SU-DHL-6 (cell line): ENCODE measurements around the gene CCDC136.

Source experiments
- H2AFZ ChIP-seq: fragments of 200-600 bp; sonication (generic); 2 replicates; pipeline ENCODE4 v1.6.1; 2014; ENCODE audit warnings: low read depth, mild to moderate bottlenecking, moderate library complexity, mixed read lengths, antibody characterized with exemption, low read length; ENCODE audit not compliant: severe bottlenecking
- H3F3A ChIP-seq: fragments of 200-600 bp; shearing (Covaris generic); 2 replicates; pipeline ENCODE4 v1.6.0; 2016; ENCODE audit warnings: antibody characterized with exemption, mild to moderate bottlenecking; ENCODE audit not compliant: insufficient read depth
- H3K27ac ChIP-seq: fragments of 200-600 bp; sonication (generic); 2 replicates; pipeline ENCODE4 v1.5.1; 2016; ENCODE audit warnings: low read depth, mild to moderate bottlenecking, low read length, moderate library complexity, mixed read lengths
- H3K27me3 ChIP-seq: fragments of 200-600 bp; sonication (generic), shearing (Covaris generic); 2 replicates; pipeline ENCODE4 v1.6.0; 2014; ENCODE audit warnings: mild to moderate bottlenecking, low read length
- H3K36me3 ChIP-seq: fragments of 200-600 bp; sonication (generic); 2 replicates; pipeline ENCODE4 v1.6.1; 2014; ENCODE audit warnings: mild to moderate bottlenecking, low read length, mixed read lengths
- H3K4me2 ChIP-seq: fragments of 300-600, 200-600 bp; shearing (Covaris generic), sonication (generic); 2 replicates; pipeline ENCODE4 v1.6.0; 2014; ENCODE audit warnings: low read length, low read depth, mild to moderate bottlenecking; ENCODE audit not compliant: poor library complexity, severe bottlenecking
- H3K4me3 ChIP-seq: fragments of 200-600 bp; sonication (generic); 2 replicates; pipeline ENCODE4 v1.5.1; 2014; ENCODE audit warnings: antibody characterized with exemption, low read length, mild to moderate bottlenecking, mixed read lengths; ENCODE audit not compliant: insufficient read depth, poor library complexity, severe bottlenecking
- H3K79me2 ChIP-seq: fragments of 200-600 bp; sonication (generic); 2 replicates; pipeline ENCODE4 v1.6.1; 2014; ENCODE audit warnings: mild to moderate bottlenecking, low read length, moderate library complexity; ENCODE audit not compliant: insufficient read depth
- H3K9ac ChIP-seq: fragments of 200-600 bp; sonication (generic); 2 replicates; pipeline ENCODE4 v1.7.0; 2014; ENCODE audit warnings: mild to moderate bottlenecking, low read length
- H3K9me2 ChIP-seq: fragments of 200-600 bp; sonication (generic); replicated peaks from 2 replicates; pipeline ENCODE4 v1.6.1; 2014; ENCODE audit warnings: low read length; ENCODE audit not compliant: insufficient read depth
- H3K9me3 ChIP-seq: fragments of 200-600 bp; sonication (generic); 2 replicates; pipeline ENCODE4 v1.6.1; 2014; ENCODE audit warnings: low read length, mixed read lengths; ENCODE audit not compliant: insufficient read depth
- H4K20me1 ChIP-seq: fragments of 200-600 bp; sonication (generic); 2 replicates; pipeline ENCODE4 v1.6.1; 2014; ENCODE audit warnings: low read depth, mild to moderate bottlenecking, antibody characterized with exemption, low read length, moderate library complexity, mixed read lengths
- EZH2phosphoT487 ChIP-seq: fragments of 200-600 bp; sonication (generic), shearing (Covaris generic); conservative IDR thresholded peaks from 2 replicates; pipeline ENCODE4 v1.6.1; 2018; ENCODE audit warnings: mild to moderate bottlenecking, antibody characterized with exemption, low read length, moderate library complexity, mixed read lengths
- TF ChIP-seq, protein P1 (sequence below): fragments of 200-600 bp; sonication (generic); IDR thresholded peaks from one replicate; pipeline ENCODE4 v1.5.1; 2017; ENCODE audit warnings: antibody characterized with exemption, mild to moderate bottlenecking, low read length, moderate library complexity; ENCODE audit not compliant: insufficient read depth, poor library complexity, severe bottlenecking

Gene CCDC136

DNA sequence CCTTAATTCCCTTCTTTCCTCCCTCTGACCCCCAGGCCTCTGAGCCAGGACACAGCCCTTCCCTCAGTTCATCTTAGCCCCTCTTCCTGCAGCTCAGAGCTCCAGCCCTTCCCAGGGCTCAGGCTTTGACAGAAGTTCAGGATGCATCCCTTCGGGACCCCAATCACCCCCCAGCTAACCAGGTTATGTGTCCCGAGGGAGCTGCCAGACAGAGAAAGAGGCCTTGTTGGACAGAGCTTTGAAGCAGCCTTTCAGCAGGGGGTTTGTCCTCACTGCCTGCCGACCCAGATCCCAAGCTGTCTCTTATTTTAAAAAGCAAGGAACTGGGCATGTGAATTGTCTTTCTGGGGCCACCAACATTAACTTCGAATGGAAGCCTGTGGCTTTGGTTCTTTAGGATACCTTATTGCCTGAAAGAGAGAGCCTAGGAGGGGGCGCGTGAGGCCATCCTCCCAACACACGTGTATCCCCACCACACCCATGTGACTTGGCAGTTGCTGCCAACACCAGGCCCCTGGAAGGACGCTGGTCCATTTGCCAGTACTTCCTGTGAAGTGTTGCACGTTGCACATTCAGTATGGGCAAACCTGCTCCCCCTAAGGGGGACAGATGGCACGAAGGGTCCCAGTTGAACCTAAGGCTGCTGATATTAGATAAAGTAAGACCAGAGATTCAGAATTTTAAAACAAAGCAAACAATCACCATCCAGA lies 858 bp downstream of the CCDC136 start:
- Histone ChIP-seq H3K27me3 (no peaks in the 10 kb centered on the region), H3K9ac (no peak overlapping the region), H3K9me2 (no peaks in the 10 kb centered on the region), H3K27ac (no peak overlapping the region), H3F3A (no peaks in the 10 kb centered on the region), H3K9me3 (no peaks in the 10 kb centered on the region), H3K36me3 (no peaks in the 10 kb centered on the region), H3K4me2 (no peak overlapping the region), H3K4me3 (no peak overlapping the region), H3K79me2 (no peaks in the 10 kb centered on the region), H4K20me1 (no peaks in the 10 kb centered on the region), H2AFZ (no peak overlapping the region)
- TF ChIP-seq, protein P1, sequence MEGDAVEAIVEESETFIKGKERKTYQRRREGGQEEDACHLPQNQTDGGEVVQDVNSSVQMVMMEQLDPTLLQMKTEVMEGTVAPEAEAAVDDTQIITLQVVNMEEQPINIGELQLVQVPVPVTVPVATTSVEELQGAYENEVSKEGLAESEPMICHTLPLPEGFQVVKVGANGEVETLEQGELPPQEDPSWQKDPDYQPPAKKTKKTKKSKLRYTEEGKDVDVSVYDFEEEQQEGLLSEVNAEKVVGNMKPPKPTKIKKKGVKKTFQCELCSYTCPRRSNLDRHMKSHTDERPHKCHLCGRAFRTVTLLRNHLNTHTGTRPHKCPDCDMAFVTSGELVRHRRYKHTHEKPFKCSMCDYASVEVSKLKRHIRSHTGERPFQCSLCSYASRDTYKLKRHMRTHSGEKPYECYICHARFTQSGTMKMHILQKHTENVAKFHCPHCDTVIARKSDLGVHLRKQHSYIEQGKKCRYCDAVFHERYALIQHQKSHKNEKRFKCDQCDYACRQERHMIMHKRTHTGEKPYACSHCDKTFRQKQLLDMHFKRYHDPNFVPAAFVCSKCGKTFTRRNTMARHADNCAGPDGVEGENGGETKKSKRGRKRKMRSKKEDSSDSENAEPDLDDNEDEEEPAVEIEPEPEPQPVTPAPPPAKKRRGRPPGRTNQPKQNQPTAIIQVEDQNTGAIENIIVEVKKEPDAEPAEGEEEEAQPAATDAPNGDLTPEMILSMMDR, result no peak
- no peak for TF ChIP-seq EZH2phosphoT487

DNA sequence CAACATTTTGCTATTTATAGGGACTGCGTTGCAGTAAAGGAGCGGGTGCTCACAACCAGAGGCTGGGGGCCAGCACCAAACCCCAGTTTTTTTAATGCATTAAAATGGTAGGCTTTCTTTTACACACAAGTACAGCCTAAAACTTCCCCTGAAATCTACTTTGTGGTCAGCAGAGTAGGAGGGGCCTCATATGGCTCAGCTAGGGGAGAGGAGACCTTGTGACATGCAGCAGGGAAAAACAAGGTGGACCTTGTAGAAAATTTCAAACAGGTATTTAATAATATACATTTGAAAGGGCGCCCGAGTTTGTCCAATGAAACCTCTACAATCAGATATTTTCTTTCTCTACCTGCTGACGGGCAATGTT lies 1.4 kb downstream of the CCDC136 start:
- H3K36me3 ChIP-seq, result no peaks in the 10 kb centered on the region
- H4K20me1 ChIP-seq, result no peaks in the 10 kb centered on the region
- no peak overlapping the region for H3K9ac ChIP-seq
- H3K4me3 ChIP-seq, result no peak overlapping the region
- no peak overlapping the region for H3K27ac ChIP-seq
- no peaks in the 10 kb centered on the region for H3K79me2 ChIP-seq
- no peaks in the 10 kb centered on the region for H3K9me2 ChIP-seq
- TF ChIP-seq EZH2phosphoT487, result no peak
- TF ChIP-seq, protein P1, result no peak
- no peaks in the 10 kb centered on the region for H3K9me3 ChIP-seq
- H3F3A ChIP-seq, result no peaks in the 10 kb centered on the region
- no peak overlapping the region for H2AFZ ChIP-seq
- no peaks in the 10 kb centered on the region for H3K27me3 ChIP-seq
- H3K4me2 ChIP-seq, result no peak overlapping the region

DNA sequence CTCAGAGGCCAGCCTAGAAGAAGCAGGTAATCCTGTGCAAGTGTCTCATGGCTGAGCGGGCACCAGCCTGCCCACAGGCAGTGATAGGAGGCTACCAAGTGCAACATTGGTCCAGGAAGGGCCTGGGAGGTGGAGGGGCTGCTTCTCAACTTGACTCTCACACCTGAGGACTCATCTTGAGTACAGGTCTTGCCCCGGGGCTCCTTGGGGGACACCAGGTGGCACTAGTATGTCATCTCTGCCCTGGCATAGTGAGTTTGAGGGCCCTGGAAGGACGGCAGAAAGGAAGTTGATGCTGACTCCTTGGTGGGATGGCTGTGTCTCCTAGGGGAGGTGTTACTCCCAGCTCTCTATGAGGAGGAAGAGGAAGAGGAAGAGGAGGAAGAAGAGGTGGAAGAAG lies 2.3 kb downstream of the CCDC136 start:
- no peaks in the 10 kb centered on the region for H3K9me3 ChIP-seq
- H3K27ac ChIP-seq, result no peak overlapping the region
- no peaks in the 10 kb centered on the region for H3K79me2 ChIP-seq
- no peak overlapping the region for H3K9ac ChIP-seq
- H3K9me2 ChIP-seq, result no peaks in the 10 kb centered on the region
- H3K36me3 ChIP-seq, result no peaks in the 10 kb centered on the region
- TF ChIP-seq EZH2phosphoT487, result no peak
- TF ChIP-seq, protein P1, result peak; percentile 39
- no peaks in the 10 kb centered on the region for H3F3A ChIP-seq
- H4K20me1 ChIP-seq, result no peaks in the 10 kb centered on the region
- no peak overlapping the region for H2AFZ ChIP-seq
- no peak overlapping the region for H3K4me3 ChIP-seq
- no peaks in the 10 kb centered on the region for H3K27me3 ChIP-seq
- H3K4me2 ChIP-seq, result no peak overlapping the region
